Right lobe of liver (tissue), 4 donors: Measurements from ENCODE around the gene MTHFR.

Experiments used
- POLR2A ChIP-seq: fragments of 450-650 bp; IDR thresholded peaks from one replicate; pipeline ENCODE4 v1.6.1; 2017; ENCODE audit warnings: antibody characterized with exemption, mild to moderate bottlenecking
- TF ChIP-seq, protein P1 (sequence below), 4 donors: fragments of 200-600 bp in 3 of 4; fragments of 450-650 bp in 1 of 4; IDR thresholded peaks; one replicate each; pipeline versions ENCODE4 v1.5.1 to v1.8.0; 2016 to 2022; ENCODE audit warnings: antibody characterized with exemption in 4 of 4, mild to moderate bottlenecking in 2 of 4
- donor health status: DM: no; HTN: no; CAD: no.
- donor health status: DM: no; HTN: no; CAD: no.
- donor health status: DM: no; HTN: yes; CAD: no.

DNA sequence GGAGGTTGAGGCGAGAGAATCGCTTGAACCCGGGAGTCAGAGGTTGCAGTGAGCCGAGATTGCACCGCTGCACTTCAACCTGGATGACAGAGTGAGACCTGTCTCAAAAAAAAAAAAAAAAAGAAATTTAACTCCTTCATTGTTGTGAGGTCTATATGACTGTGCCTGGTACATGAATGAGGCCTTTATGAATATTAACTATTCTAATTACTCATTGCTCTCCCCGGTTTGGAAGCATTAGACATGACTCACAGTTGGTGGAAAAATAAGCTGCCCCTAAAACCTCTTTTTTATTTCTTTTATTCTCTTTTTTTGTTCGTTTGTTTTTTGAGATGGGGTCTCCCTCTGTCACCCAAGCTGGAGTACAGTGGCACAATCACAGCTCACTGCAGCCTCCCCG is 49.7 kb upstream of the MTHFR start:
- TF ChIP-seq, protein P1, sequence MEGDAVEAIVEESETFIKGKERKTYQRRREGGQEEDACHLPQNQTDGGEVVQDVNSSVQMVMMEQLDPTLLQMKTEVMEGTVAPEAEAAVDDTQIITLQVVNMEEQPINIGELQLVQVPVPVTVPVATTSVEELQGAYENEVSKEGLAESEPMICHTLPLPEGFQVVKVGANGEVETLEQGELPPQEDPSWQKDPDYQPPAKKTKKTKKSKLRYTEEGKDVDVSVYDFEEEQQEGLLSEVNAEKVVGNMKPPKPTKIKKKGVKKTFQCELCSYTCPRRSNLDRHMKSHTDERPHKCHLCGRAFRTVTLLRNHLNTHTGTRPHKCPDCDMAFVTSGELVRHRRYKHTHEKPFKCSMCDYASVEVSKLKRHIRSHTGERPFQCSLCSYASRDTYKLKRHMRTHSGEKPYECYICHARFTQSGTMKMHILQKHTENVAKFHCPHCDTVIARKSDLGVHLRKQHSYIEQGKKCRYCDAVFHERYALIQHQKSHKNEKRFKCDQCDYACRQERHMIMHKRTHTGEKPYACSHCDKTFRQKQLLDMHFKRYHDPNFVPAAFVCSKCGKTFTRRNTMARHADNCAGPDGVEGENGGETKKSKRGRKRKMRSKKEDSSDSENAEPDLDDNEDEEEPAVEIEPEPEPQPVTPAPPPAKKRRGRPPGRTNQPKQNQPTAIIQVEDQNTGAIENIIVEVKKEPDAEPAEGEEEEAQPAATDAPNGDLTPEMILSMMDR (IDR thresholded peaks at IDR 0.05): no peak
- TF ChIP-seq POLR2A: no peak
